Effector memory CD8-positive, alpha-beta T cell (primary cell): Measurements from ENCODE around the gene ROBO2.

Experiments
- ATAC-seq: fragments of 150-1000 bp; cut with Tn5 transposase; replicated peaks from 2 replicates; pipeline ENCODE4 v1.10.0; 2021; ENCODE audit warnings: mild to moderate bottlenecking, moderate library complexity
- DNase-seq, 3 experiments: peaks; one replicate each; pipeline ENCODE4 v3.0.0; 2021
- H3K27ac Mint-ChIP-seq, 2 donors: one replicate each; pipeline ENCODE4 v1.8.0; 2022; ENCODE audit warnings: mild to moderate bottlenecking in 2 of 2, mixed read lengths in 2 of 2, moderate library complexity in 2 of 2
- H3K27me3 Mint-ChIP-seq, 2 donors: one replicate each; pipeline ENCODE4 v1.8.0; 2022; ENCODE audit warnings: mixed read lengths in 2 of 2
- H3K36me3 Mint-ChIP-seq: one replicate; pipeline ENCODE4 v1.8.0; 2022; ENCODE audit warnings: mild to moderate bottlenecking, moderate library complexity, mixed read lengths; ENCODE audit not compliant: insufficient read depth
- H3K4me1 Mint-ChIP-seq, 2 donors: one replicate each; pipeline ENCODE4 v1.8.0; 2022; ENCODE audit warnings: low read depth in 2 of 2, mixed read lengths in 2 of 2
- H3K4me3 Mint-ChIP-seq, 2 donors: one replicate each; pipeline ENCODE4 v1.8.0; 2022; ENCODE audit warnings: mild to moderate bottlenecking in 2 of 2, mixed read lengths in 2 of 2, moderate library complexity in 2 of 2
- H3K9me3 Mint-ChIP-seq, 2 donors: one replicate each; pipeline ENCODE4 v1.8.0; 2022; ENCODE audit warnings: mixed read lengths in 2 of 2
- total RNA-seq, 9 experiments: gene quantifications; one replicate each; lab custom pipeline; 2026; lab: John Stamatoyannopoulos, UW

ROBO2 gene, protein sequence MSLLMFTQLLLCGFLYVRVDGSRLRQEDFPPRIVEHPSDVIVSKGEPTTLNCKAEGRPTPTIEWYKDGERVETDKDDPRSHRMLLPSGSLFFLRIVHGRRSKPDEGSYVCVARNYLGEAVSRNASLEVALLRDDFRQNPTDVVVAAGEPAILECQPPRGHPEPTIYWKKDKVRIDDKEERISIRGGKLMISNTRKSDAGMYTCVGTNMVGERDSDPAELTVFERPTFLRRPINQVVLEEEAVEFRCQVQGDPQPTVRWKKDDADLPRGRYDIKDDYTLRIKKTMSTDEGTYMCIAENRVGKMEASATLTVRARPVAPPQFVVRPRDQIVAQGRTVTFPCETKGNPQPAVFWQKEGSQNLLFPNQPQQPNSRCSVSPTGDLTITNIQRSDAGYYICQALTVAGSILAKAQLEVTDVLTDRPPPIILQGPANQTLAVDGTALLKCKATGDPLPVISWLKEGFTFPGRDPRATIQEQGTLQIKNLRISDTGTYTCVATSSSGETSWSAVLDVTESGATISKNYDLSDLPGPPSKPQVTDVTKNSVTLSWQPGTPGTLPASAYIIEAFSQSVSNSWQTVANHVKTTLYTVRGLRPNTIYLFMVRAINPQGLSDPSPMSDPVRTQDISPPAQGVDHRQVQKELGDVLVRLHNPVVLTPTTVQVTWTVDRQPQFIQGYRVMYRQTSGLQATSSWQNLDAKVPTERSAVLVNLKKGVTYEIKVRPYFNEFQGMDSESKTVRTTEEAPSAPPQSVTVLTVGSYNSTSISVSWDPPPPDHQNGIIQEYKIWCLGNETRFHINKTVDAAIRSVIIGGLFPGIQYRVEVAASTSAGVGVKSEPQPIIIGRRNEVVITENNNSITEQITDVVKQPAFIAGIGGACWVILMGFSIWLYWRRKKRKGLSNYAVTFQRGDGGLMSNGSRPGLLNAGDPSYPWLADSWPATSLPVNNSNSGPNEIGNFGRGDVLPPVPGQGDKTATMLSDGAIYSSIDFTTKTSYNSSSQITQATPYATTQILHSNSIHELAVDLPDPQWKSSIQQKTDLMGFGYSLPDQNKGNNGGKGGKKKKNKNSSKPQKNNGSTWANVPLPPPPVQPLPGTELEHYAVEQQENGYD (N-terminal part only)
- 0 to 0.24 (median 0.07) reads per million in 9 experiments for total RNA-seq

GRCh38 chr3:77039606-77040171 lies at the start of gene ROBO2:
TSS of gene ROBO2 (plus strand) at chr3:77040099. CDS start at chr3:77040786, 687 bp downstream.
- Mint-ChIP-seq H3K4me3 (no peak within 1 kb of the TSS), H3K27ac (no peak within 1 kb of the TSS), H3K4me1 (no peaks in the 10 kb centered on the region), H3K36me3 (peaks cover 3% of the 10 kb centered on the region), H3K27me3 (peaks cover 0 to 17% of the 10 kb centered on the region in 2 donors), H3K9me3 (peaks cover 5 to 18% of the 10 kb centered on the region in 2 donors)
- no peak for DNase-seq
- ATAC-seq = no peak

- Mint-ChIP-seq H3K4me1 (no peaks in the 10 kb centered on the region), H3K27ac (no peak overlapping the region), H3K9me3 (peaks cover 0 to 5% of the 10 kb centered on the region in 2 donors), H3K27me3 (no peaks in the 10 kb centered on the region), H3K36me3 (no peaks in the 10 kb centered on the region), H3K4me3 (no peak overlapping the region)
- no peak for ATAC-seq
- no peak for DNase-seq
Observed at GRCh38 chr3:76990606-76991005, 49.3 kb upstream of the ROBO2 start.

DNA sequence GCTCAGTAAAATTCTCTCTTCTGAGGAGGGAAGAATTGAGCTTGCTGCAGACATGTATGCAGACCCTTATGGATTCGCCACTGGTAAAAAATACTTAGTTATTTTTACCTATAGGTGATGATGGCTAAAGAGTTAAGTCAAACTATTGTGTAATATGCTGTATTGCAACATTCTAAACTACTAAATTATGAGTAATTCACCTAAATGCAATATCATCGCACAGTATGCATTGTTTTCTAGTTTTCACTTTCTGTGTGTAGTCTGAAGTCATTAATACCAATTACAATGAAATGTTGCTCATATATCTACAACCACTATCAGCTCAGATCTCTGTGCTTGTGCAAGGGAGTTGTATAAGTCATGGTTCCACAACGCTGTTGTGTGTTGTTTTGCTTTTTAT lies 48.7 kb upstream of the ROBO2 start:
- DNase-seq (no peak), ATAC-seq (no peak)
- H3K9me3 Mint-ChIP-seq = peaks cover 0 to 5% of the 10 kb centered on the region in 2 donors
- H3K27me3 Mint-ChIP-seq = no peaks in the 10 kb centered on the region
- H3K36me3 Mint-ChIP-seq = no peaks in the 10 kb centered on the region
- no peak overlapping the region for H3K27ac Mint-ChIP-seq
- no peaks in the 10 kb centered on the region for H3K4me1 Mint-ChIP-seq
- no peak overlapping the region for H3K4me3 Mint-ChIP-seq

DNA sequence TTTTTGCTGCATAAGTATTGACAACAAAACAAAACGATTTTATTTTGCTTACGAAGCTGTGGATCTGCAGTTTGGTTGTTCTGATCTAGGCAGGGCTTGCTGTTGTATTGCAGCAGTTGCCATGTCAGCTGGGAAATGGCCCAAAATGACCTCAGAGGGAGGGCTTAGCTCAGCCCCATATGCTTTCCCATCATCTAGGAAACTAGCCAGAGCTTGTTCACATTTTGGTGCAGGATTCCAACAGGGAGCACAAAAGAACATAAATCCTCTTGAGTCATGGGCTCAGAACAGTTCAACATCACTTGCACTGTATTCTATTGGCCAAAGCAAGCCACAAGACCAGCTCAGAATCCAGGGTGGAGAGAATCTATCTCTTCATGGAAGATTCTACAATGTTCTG lies 42.2 kb upstream of the ROBO2 start:
- Mint-ChIP-seq H3K27ac (no peak overlapping the region), H3K4me3 (no peak overlapping the region), H3K36me3 (no peaks in the 10 kb centered on the region), H3K9me3 (peaks cover 0 to 5% of the 10 kb centered on the region in 2 donors), H3K27me3 (no peaks in the 10 kb centered on the region), H3K4me1 (no peaks in the 10 kb centered on the region)
- DNase-seq = no peak
- no peak for ATAC-seq

- DNase-seq (no peak), ATAC-seq (no peak)
- H3K9me3 Mint-ChIP-seq = peaks cover 0 to 5% of the 10 kb centered on the region in 2 donors
- no peak overlapping the region for H3K27ac Mint-ChIP-seq
- H3K27me3 Mint-ChIP-seq = no peaks in the 10 kb centered on the region
- H3K36me3 Mint-ChIP-seq = no peaks in the 10 kb centered on the region
- no peak overlapping the region for H3K4me3 Mint-ChIP-seq
- H3K4me1 Mint-ChIP-seq = no peaks in the 10 kb centered on the region
Observed at GRCh38 chr3:76998555-76998954, 41.3 kb upstream of the ROBO2 start.

GRCh38 chr3:77001062-77001701 lies 38.7 kb upstream of the ROBO2 start:
- H3K27me3 Mint-ChIP-seq = no peaks in the 10 kb centered on the region
- H3K4me3 Mint-ChIP-seq = no peak overlapping the region
- no peak for ATAC-seq
- H3K4me1 Mint-ChIP-seq = no peaks in the 10 kb centered on the region
- H3K36me3 Mint-ChIP-seq = no peaks in the 10 kb centered on the region
- no peak overlapping the region for H3K27ac Mint-ChIP-seq
- H3K9me3 Mint-ChIP-seq = peaks cover 9% of the 10 kb centered on the region in 2 donors
- no peak for DNase-seq

DNA sequence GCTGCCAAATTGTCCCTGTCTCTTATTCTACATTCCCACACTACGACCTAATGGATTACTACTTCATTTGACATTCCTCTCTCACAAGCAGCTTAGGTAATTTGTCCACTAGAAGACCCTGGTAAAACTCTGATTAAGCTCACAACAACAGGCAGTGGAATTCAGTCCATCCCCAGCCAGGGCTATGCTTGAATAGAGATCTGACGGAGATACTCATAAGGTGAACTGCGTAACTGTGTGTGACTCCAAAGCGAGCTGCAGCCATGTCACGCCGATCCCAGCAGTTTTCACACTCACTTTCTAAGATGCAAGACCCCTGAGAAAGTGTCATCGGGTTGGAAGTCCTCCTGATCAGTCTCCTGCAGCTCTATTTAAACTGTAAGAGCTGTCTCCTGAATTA lies 25.7 kb upstream of the ROBO2 start:
- H3K4me1 Mint-ChIP-seq = no peaks in the 10 kb centered on the region

GRCh38 chr3:77025471-77025870 lies 14.4 kb upstream of the ROBO2 start:
- Mint-ChIP-seq H3K36me3 (no peaks in the 10 kb centered on the region), H3K27ac (no peak overlapping the region), H3K27me3 (no peaks in the 10 kb centered on the region), H3K4me3 (no peak overlapping the region), H3K9me3 (peaks cover 4 to 15% of the 10 kb centered on the region in 2 donors), H3K4me1 (no peaks in the 10 kb centered on the region)
- no peak for ATAC-seq
- DNase-seq = no peak

More for the DNA sequence above, 25.7 kb upstream of the ROBO2 start:
- DNase-seq (no peak), ATAC-seq (no peak)
- Mint-ChIP-seq H3K36me3 (no peaks in the 10 kb centered on the region), H3K4me3 (no peak overlapping the region), H3K9me3 (peaks cover 10 to 20% of the 10 kb centered on the region in 2 donors), H3K27ac (no peak overlapping the region), H3K27me3 (no peaks in the 10 kb centered on the region)

DNA sequence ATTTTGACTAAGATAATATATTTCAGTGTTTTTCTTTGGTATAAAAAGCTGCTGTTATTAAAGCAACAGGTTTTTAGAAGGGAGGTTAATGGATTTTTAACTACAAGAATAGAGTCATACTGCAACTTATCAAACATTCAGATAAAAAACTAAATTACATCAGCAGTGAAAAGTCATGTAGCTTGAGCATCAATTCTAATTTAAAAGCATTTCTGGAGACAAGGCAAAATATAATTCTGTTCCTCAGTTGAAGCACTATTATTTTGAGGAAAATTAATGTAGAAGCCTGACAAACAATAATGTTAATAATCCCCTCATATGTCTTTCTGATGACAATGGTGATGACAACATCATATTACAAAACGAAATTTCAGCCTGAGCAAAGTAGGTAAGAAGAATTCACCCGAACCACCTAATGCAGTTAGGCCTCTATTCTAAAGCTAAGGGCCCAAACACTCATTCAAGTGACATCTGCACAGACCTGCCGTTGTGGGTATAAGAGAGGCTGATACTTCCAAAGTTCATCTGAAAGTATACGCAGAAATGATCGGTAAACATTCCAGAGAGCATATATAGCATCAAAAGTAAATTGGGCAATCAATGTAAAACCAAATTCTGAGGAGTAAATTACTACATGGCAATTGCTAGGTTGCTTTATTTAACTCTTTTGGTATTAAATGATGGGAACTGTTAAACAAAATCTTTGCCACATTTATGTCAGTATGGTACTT lies 12.8 kb upstream of the ROBO2 start:
- H3K27me3 Mint-ChIP-seq = no peaks in the 10 kb centered on the region
- no peak overlapping the region for H3K4me3 Mint-ChIP-seq
- no peak overlapping the region for H3K27ac Mint-ChIP-seq
- H3K4me1 Mint-ChIP-seq = no peaks in the 10 kb centered on the region
- ATAC-seq = no peak
- DNase-seq = no peak
- no peaks in the 10 kb centered on the region for H3K36me3 Mint-ChIP-seq
- peaks cover 4 to 15% of the 10 kb centered on the region in 2 donors for H3K9me3 Mint-ChIP-seq

DNA sequence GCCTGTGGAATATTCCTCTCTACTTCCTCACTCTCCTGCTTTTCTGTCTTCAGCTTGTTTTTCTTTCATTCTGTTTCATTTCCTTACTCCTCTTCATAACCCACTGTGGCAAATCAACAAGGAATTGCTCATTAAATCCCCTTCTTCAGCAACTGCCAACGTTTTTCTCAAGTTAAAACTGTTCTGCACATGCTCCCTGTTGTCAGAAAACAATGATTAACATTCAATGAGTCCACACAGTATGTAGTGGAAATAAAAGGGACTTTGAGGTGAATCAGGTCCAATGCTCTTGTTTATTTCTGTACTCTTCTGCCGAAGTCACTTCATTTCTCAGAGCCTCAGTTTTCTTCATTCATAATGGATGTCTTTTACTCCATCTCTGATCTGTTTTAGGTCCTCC lies 11.9 kb upstream of the ROBO2 start:
- H3K4me3 Mint-ChIP-seq = no peak overlapping the region
- DNase-seq (no peak), ATAC-seq (no peak)
- H3K36me3 Mint-ChIP-seq = no peaks in the 10 kb centered on the region
- H3K27me3 Mint-ChIP-seq = no peaks in the 10 kb centered on the region
- no peaks in the 10 kb centered on the region for H3K4me1 Mint-ChIP-seq
- H3K27ac Mint-ChIP-seq = no peak overlapping the region
- H3K9me3 Mint-ChIP-seq = peaks cover 6 to 12% of the 10 kb centered on the region in 2 donors

DNA sequence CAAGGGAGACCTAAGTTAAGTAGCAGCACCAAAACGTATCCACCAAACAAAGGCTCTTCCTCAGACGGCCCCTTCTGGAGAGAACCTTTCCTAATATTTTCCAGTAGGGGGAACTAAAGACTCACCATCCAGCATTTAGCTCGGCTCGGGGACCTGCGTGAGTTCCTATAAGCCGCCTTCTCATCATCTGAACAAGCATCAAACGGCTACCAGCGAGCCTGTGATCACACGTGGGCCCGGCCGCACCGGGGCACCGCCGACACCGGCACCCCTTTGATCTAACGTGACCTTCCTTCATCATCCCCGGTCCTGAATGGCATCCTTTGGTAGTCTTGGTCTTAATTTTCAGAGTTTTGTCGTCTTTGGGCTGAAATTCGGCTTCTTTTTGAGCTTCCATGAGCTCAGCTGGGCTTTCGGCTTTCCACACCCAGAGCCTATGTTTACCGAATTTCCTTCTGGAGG lies 1.4 kb upstream of the ROBO2 start:
- Mint-ChIP-seq H3K4me1 (no peaks in the 10 kb centered on the region), H3K4me3 (no peak overlapping the region), H3K36me3 (peaks cover 3% of the 10 kb centered on the region), H3K27ac (no peak overlapping the region), H3K9me3 (peaks cover 5 to 18% of the 10 kb centered on the region in 2 donors), H3K27me3 (peaks cover 0 to 17% of the 10 kb centered on the region in 2 donors)
- DNase-seq = no peak
- ATAC-seq = no peak

GRCh38 chr3:77038930-77039605 lies 831 bp upstream of the ROBO2 start:
- Mint-ChIP-seq H3K27me3 (peaks cover 0 to 17% of the 10 kb centered on the region in 2 donors), H3K4me1 (no peaks in the 10 kb centered on the region), H3K36me3 (peaks cover 3% of the 10 kb centered on the region), H3K27ac (no peak overlapping the region), H3K9me3 (peaks cover 5 to 18% of the 10 kb centered on the region in 2 donors), H3K4me3 (no peak overlapping the region)
- no peak for DNase-seq
- no peak for ATAC-seq
